Activated T-helper 2 cell treated with anti-CD3 and anti-CD28 coated beads, Interferon-gamma antibody, Interleukin-2, Interleukin-4, amounts not matched to agents 10 μg/mL and 5 μg/mL and 100 μg/mL, durations not matched to agents 14 hours and 24 hours and 36 hours (primary cell): ENCODE measurements around the gene CCND1. TPM values are rescaled to one million over a fixed set of nuclear protein-coding genes. Genes with fewer than 3 reads are reported as not detected.

Source experiments
- DNase-seq: peaks from one replicate; pipeline ENCODE4 v3.0.0; 2021; ENCODE audit warnings: low spot score
- H3K27ac Mint-ChIP-seq: one replicate; pipeline ENCODE4 v1.8.0; 2021; ENCODE audit warnings: mixed read lengths
- H3K27me3 Mint-ChIP-seq: one replicate; pipeline ENCODE4 v1.8.0; 2021; ENCODE audit warnings: low read depth, mixed read lengths
- H3K36me3 Mint-ChIP-seq: one replicate; pipeline ENCODE4 v1.8.0; 2021; ENCODE audit warnings: low read depth, mixed read lengths
- H3K4me1 Mint-ChIP-seq: one replicate; pipeline ENCODE4 v1.8.0; 2021; ENCODE audit warnings: low read depth, mixed read lengths
- H3K4me3 Mint-ChIP-seq: one replicate; pipeline ENCODE4 v1.8.0; 2021; ENCODE audit warnings: low read depth, mild to moderate bottlenecking, moderate library complexity, mixed read lengths
- H3K9me3 Mint-ChIP-seq: one replicate; pipeline ENCODE4 v1.8.0; 2021; ENCODE audit warnings: mixed read lengths
- intact Hi-C: fragments of 100-400 bp; cut with micrococcal nuclease; formaldehyde crosslinking; loops from one replicate; pipeline ENCODE4 v1.15.1; 2023
- total RNA-seq: library from RNA; stranded (reverse); gene quantifications from 2 replicates; pipeline ENCODE4 v1.2.3, GENCODE V29; 2022

CCND1 gene
- total RNA-seq, 1 donor from 2014 or later = 1.2 TPM

DNA sequence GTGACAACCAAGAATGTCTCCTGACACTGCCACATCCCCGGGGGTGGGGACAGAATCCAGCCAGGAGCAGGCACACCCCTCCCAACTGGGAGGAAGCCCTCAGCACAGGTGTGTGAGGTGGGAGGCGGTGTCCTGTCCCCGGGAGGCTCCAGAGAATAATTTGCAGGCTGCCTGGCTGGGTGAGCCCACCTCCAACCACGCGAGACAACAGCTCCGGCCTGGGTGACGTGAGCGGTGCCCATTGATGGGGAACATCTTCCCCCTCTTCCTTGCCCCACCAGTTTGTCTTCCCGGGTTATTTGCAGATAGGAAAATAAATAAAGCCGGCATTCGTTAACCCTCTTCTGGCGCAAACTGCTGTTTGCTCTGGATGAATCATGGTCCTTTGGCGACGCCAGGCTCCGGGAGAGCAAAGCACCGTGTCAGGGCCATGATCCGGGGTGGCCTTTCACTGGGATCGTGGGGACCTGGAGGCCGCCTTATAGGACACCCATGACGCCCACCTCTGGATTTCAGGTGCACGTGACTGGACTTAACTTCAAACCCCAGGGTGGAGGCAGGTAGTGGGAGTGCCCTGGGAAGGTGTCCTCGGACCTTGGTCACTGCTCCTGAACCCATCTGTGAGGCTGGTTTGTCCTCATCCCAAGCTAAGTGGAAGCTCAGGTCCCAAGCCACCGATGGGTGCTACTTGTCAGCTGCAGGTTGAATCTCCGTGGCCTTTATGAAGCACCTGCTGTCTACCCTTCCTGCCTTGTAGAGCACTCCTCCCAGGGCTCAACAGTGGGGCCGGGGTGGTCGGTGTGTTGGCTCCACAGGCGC lies 13.9 kb downstream of the CCND1 start:
- no peak for DNase-seq
- no peak overlapping the region for H3K27ac Mint-ChIP-seq
- H3K4me1 Mint-ChIP-seq = no peaks in the 10 kb centered on the region
- intact Hi-C loops = no loop called here
- no peak overlapping the region for H3K4me3 Mint-ChIP-seq
- H3K9me3 Mint-ChIP-seq = no peaks in the 10 kb centered on the region
- H3K27me3 Mint-ChIP-seq = no peaks in the 10 kb centered on the region
- H3K36me3 Mint-ChIP-seq = no peaks in the 10 kb centered on the region

GRCh38 chr11:69655479-69656428 lies 14.8 kb downstream of the CCND1 start:
- Mint-ChIP-seq H3K27me3 (no peaks in the 10 kb centered on the region), H3K36me3 (no peaks in the 10 kb centered on the region)
- intact Hi-C loops = no loop called here

GRCh38 chr11:69656536-69657455 lies 15.8 kb downstream of the CCND1 start:
- no peaks in the 10 kb centered on the region for H3K36me3 Mint-ChIP-seq
- intact Hi-C loops = no loop called here
- no peaks in the 10 kb centered on the region for H3K4me1 Mint-ChIP-seq
- no peak overlapping the region for H3K4me3 Mint-ChIP-seq
- no peak overlapping the region for H3K27ac Mint-ChIP-seq
- no peaks in the 10 kb centered on the region for H3K27me3 Mint-ChIP-seq
- DNase-seq = no peak
- no peaks in the 10 kb centered on the region for H3K9me3 Mint-ChIP-seq

More at GRCh38 chr11:69655479-69656428, 14.8 kb downstream of the CCND1 start:
- no peaks in the 10 kb centered on the region for H3K4me1 Mint-ChIP-seq
- H3K4me3 Mint-ChIP-seq = no peak overlapping the region
- H3K9me3 Mint-ChIP-seq = no peaks in the 10 kb centered on the region
- no peak for DNase-seq
- H3K27ac Mint-ChIP-seq = no peak overlapping the region

- intact Hi-C loops = no loop called here
These were observed 16.5 kb downstream of the CCND1 start for GRCh38 chr11:69657456-69657910.

GRCh38 chr11:69657911-69658625 lies 17.1 kb downstream of the CCND1 start:
- intact Hi-C loops = no loop called here
- Mint-ChIP-seq H3K4me1 (no peaks in the 10 kb centered on the region), H3K27me3 (no peaks in the 10 kb centered on the region)

More at GRCh38 chr11:69657456-69657910, 16.5 kb downstream of the CCND1 start:
- Mint-ChIP-seq H3K27ac (no peak overlapping the region), H3K36me3 (no peaks in the 10 kb centered on the region), H3K4me1 (no peaks in the 10 kb centered on the region), H3K9me3 (no peaks in the 10 kb centered on the region), H3K27me3 (no peaks in the 10 kb centered on the region), H3K4me3 (no peak overlapping the region)
- DNase-seq = no peak

GRCh38 chr11:69658626-69659450 lies 17.9 kb downstream of the CCND1 start:
- H3K4me3 Mint-ChIP-seq = no peak overlapping the region
- intact Hi-C loops = no loop called here
- no peak overlapping the region for H3K27ac Mint-ChIP-seq
- H3K27me3 Mint-ChIP-seq = no peaks in the 10 kb centered on the region
- peaks cover under 1% of the 10 kb centered on the region for H3K36me3 Mint-ChIP-seq
- H3K9me3 Mint-ChIP-seq = no peaks in the 10 kb centered on the region
- H3K4me1 Mint-ChIP-seq = no peaks in the 10 kb centered on the region
- DNase-seq = no peak

More at GRCh38 chr11:69657911-69658625, 17.1 kb downstream of the CCND1 start:
- Mint-ChIP-seq H3K9me3 (no peaks in the 10 kb centered on the region), H3K36me3 (no peaks in the 10 kb centered on the region), H3K4me3 (no peak overlapping the region), H3K27ac (no peak overlapping the region)
- DNase-seq = no peak

DNA sequence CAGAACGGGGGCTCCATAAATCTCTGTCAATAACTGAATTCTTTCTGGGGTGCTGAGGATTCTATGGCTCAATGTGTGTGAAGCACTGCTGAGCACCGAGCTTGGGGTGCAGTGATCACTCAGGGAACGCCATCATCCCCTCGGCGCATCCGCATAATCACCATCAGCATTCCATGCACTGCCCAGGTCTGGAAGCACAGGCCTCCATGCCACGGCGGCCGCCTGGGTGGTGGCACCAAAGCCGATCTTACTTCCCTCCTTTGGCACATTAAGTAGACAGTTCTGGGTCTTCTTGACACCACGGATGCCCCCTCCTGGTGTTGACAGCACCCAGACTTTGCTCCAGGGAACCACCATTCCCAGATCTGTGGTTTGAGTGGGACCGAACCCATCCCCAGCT lies 18.6 kb downstream of the CCND1 start:
- no peak overlapping the region for H3K27ac Mint-ChIP-seq
- no peaks in the 10 kb centered on the region for H3K4me1 Mint-ChIP-seq
- intact Hi-C loops = no loop called here
- H3K27me3 Mint-ChIP-seq = no peaks in the 10 kb centered on the region
- peaks cover 6% of the 10 kb centered on the region for H3K36me3 Mint-ChIP-seq
- no peak for DNase-seq
- no peak overlapping the region for H3K4me3 Mint-ChIP-seq
- H3K9me3 Mint-ChIP-seq = no peaks in the 10 kb centered on the region

DNA sequence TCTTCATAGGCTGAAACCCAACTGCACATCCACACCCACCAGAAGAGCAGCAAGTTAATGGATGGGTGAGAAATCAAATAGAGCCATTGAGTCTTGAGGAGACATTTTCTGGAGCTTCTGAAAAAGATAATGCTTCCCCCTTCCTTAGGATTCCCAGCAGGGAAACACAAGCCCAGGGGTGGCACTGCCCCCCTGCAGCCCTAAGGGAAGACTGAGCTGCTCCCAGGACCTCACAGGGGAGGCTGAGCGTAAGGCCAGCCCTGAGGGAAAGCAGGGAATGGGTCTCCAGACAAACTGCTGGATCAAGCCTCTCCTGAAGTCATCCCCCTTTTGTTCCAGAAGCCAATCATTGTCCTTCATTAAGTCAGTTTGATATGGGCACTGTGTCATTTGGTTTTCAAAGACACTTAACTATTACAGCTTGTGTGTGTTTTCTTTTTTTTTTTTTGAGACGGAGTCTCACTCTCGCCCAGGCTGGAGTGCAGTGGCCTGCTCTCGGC lies 19.1 kb downstream of the CCND1 start:
- Mint-ChIP-seq H3K4me1 (no peaks in the 10 kb centered on the region), H3K27me3 (no peaks in the 10 kb centered on the region), H3K9me3 (no peaks in the 10 kb centered on the region), H3K36me3 (peaks cover 9% of the 10 kb centered on the region), H3K4me3 (no peak overlapping the region), H3K27ac (no peak overlapping the region)
- DNase-seq = no peak
- intact Hi-C loops = no loop called here

DNA sequence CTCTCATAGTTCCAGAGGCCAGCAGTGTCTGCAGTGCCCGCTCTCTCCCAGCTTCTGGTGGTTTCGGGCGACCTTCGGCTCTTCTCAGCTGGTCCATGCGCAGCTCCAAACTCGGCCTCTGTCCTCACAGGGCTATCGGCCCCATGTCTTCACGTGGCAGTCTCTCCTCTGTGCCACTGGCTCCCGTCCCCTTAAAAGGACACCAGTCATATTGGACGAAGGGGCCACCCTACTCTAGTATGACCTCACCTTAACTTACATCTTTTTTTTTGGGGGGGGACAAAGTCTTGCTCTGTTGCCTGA lies 20.4 kb downstream of the CCND1 start:
- DNase-seq = no peak
- Mint-ChIP-seq H3K4me3 (no peak overlapping the region), H3K27ac (no peak overlapping the region), H3K4me1 (no peaks in the 10 kb centered on the region), H3K9me3 (no peaks in the 10 kb centered on the region), H3K36me3 (peaks cover 10% of the 10 kb centered on the region), H3K27me3 (no peaks in the 10 kb centered on the region)
- intact Hi-C loops = no loop called here

- no peak for DNase-seq
- H3K27me3 Mint-ChIP-seq = no peaks in the 10 kb centered on the region
- H3K27ac Mint-ChIP-seq = no peak overlapping the region
These were observed 21.2 kb downstream of the CCND1 start for GRCh38 chr11:69662021-69662698.

DNA sequence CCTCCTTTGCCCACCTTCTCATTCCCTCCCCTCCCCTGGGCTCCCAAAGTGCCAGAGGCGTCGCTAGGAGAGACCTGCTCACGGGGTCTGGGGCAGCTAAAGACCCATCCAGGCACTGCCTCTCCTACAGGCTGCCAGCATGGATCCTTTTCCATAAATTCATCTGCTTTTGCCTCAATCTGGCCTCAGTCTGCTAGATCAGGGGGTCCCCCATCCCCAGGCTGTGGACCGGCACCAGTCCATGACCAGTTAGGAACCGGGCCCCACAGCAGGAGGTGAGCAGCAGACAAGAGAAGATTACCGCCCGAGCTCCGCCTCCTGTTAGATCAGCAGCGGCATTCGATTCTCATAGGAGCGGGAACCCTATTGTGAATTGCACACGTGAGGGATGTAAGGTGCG lies 21.9 kb downstream of the CCND1 start:
- Mint-ChIP-seq H3K27me3 (no peaks in the 10 kb centered on the region), H3K36me3 (peaks cover 16% of the 10 kb centered on the region), H3K9me3 (no peaks in the 10 kb centered on the region), H3K4me1 (no peaks in the 10 kb centered on the region), H3K27ac (no peak overlapping the region), H3K4me3 (no peak overlapping the region)
- intact Hi-C loops = no loop called here
- DNase-seq = no peak

More at GRCh38 chr11:69662021-69662698, 21.2 kb downstream of the CCND1 start:
- Mint-ChIP-seq H3K4me3 (no peak overlapping the region), H3K9me3 (no peaks in the 10 kb centered on the region), H3K36me3 (peaks cover 10% of the 10 kb centered on the region), H3K4me1 (no peaks in the 10 kb centered on the region)
- intact Hi-C loops = no loop called here
